Measurements from ENCODE around the gene CRISPLD2.

CRISPLD2 gene

DNA sequence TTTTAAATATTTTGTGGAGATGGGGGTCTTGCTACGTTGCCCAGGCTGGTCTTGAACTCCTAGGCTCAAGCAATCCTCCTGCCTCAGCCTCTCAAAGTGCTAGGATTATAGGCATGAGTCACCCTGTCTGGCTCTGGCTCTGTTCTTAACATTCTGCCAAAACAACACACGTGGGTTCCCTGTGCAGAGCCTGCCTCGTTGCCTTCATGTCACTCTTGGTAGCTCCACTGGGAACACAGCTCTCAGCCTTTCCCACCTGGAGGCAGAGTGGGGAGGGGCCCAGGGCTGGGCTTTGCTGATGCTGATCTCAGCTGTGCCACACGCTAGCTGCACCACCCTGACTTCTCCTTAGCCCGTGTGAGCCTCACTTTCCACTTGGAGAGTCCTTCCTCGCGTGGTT, 19.3 kb downstream of the CRISPLD2 start:
- no peaks in the 10 kb centered on the region for H3K4me1 Mint-ChIP-seq
- H3K36me3 Mint-ChIP-seq, result no peaks in the 10 kb centered on the region
- DNase-seq (ENCODE audit: low spot score in 2 of 2), result no peak
- no peak overlapping the region for H3K4me3 Mint-ChIP-seq
- H3K27ac Mint-ChIP-seq, result no peak overlapping the region
- H3K9me3 Mint-ChIP-seq, result no peaks in the 10 kb centered on the region
- ATAC-seq, result no peak

DNA sequence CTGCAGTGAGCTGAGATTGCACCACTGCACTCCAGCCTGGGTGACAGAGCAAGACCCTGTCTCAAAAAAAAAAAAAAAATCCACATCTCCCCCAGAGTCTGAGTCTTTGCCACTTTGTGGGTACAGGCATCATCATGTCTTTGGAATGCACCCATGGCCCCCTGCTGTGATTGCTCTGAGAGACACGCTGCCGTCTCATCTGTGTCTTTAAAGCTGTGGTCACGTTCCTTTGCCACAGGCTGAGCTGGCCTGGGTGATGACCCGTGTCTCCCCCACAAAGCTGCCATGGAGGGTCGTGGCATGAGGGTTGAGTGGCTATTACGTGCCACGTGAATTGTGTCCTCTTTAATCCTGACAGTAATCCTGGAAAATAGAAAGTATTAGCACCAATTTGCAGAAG, 20.2 kb downstream of the CRISPLD2 start:
- H3K4me3 Mint-ChIP-seq, result no peak overlapping the region
- no peaks in the 10 kb centered on the region for H3K9me3 Mint-ChIP-seq
- ATAC-seq (no peak), DNase-seq (ENCODE audit: low spot score in 2 of 2) (no peak)
- H3K36me3 Mint-ChIP-seq, result no peaks in the 10 kb centered on the region
- no peaks in the 10 kb centered on the region for H3K4me1 Mint-ChIP-seq
- H3K27ac Mint-ChIP-seq, result no peak overlapping the region

DNA sequence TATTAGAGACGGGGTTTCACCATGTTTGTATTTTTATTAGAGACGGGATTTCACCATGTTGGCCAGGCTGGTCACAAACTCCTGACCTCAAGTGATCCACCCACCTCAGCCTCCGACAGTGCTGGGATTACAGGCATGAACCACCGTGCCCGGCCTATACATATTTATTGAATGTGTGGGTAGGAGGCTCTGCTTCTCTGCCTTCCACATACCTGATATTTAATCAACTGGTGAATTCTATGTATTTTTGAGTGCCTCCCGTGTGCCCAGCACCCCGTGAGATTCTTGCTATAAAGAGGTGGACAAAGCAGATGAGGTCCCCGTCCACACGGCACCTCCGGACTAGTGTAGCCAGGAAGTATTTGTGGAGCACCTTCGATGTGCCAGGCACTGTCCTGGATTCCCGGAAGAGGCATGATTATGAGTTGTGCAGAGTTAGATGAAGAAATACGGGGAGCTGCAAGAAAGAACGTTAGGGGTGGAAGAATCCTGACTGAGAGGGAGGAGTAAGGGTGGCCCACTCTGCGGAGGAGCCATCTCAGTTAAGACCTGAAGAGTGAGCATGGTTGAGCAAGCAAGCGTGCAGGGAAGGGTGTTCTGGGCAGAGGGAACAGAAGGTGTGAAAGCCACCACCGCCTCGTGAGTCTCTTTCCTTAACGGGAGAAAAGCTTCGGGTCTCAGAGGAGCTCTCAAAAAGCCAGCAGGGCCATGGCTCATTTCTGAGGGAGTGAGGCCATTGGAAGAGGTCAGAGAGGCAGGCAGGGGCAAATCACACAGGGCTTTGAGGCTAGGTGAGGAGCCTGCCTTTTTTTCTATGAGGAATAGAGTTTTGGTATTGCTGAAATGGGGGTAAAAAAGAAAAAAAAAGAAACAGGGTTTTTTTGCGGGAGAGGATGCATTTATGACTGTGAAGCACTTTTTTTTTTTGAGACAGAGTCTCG, 21.2 kb downstream of the CRISPLD2 start:
- Mint-ChIP-seq H3K36me3 (no peaks in the 10 kb centered on the region), H3K9me3 (no peaks in the 10 kb centered on the region), H3K4me3 (no peak overlapping the region), H3K4me1 (no peaks in the 10 kb centered on the region), H3K27ac (no peak overlapping the region)
- DNase-seq (ENCODE audit: low spot score in 2 of 2) (no peak), ATAC-seq (no peak)

DNA sequence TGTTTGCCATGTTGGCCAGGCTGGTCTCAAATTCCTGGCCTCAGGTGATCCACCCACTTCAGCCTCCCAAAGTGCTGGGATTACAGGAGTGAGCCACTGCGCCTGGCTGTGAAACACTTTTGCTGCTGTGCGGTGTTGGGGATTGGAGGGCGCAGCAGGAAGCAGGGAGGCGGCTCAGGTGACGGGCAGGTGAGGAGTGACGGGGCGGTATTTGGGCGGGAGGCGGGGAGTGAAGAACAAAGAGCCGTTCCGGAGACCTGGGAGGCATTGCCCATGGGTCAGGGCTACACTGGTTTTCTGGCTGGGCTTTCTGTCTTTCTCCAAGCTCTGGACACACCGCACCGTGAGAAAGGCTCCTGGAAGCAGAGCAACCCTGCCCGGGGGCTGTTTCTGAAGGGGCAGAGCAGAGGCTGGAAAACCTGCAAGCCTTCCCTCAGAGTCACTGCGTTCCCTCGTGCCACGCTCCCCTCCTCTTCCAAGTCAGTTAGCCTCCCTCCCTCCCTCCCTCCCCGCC, 22.1 kb downstream of the CRISPLD2 start:
- H3K4me1 Mint-ChIP-seq, result no peaks in the 10 kb centered on the region
- DNase-seq (ENCODE audit: low spot score in 2 of 2) (no peak), ATAC-seq (no peak)
- H3K4me3 Mint-ChIP-seq, result no peak overlapping the region
- H3K27ac Mint-ChIP-seq, result no peak overlapping the region
- H3K9me3 Mint-ChIP-seq, result no peaks in the 10 kb centered on the region
- H3K36me3 Mint-ChIP-seq, result no peaks in the 10 kb centered on the region

DNA sequence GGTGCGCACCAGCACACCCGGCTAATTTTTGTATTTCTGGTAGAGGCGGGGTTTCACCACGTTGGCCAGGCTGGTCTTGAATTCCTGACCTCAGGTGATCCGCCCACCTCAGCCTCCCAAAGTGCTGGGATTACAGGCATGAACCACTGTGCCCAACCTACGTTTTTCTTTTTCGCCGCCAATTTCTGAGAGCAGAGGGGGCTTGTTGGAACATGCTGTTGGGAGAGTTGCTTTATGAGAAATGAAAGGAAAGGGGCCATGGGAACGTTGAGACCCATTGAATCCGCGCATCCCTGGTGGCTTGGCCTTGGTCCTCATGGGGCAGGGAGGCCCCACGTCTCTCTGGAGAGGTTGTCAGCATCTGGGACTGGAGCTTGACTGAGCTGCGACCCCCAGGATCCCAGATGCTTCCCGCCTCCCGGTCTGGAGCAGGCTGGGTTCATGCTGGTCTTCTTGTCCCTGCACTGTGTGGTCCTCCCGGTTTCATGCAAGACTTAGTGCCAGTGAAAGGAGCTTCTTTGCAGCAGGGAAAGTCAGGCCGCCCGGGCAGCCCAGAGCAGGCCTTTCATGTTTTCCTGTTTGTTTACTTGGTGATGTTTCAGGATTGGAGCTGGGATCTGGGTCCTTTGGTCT, 22.8 kb downstream of the CRISPLD2 start:
- H3K9me3 Mint-ChIP-seq, result no peaks in the 10 kb centered on the region
- H3K36me3 Mint-ChIP-seq, result no peaks in the 10 kb centered on the region
- no peak for DNase-seq (ENCODE audit: low spot score in 2 of 2)
- no peak for ATAC-seq
- no peak overlapping the region for H3K27ac Mint-ChIP-seq
- no peak overlapping the region for H3K4me3 Mint-ChIP-seq
- H3K4me1 Mint-ChIP-seq, result no peaks in the 10 kb centered on the region

DNA sequence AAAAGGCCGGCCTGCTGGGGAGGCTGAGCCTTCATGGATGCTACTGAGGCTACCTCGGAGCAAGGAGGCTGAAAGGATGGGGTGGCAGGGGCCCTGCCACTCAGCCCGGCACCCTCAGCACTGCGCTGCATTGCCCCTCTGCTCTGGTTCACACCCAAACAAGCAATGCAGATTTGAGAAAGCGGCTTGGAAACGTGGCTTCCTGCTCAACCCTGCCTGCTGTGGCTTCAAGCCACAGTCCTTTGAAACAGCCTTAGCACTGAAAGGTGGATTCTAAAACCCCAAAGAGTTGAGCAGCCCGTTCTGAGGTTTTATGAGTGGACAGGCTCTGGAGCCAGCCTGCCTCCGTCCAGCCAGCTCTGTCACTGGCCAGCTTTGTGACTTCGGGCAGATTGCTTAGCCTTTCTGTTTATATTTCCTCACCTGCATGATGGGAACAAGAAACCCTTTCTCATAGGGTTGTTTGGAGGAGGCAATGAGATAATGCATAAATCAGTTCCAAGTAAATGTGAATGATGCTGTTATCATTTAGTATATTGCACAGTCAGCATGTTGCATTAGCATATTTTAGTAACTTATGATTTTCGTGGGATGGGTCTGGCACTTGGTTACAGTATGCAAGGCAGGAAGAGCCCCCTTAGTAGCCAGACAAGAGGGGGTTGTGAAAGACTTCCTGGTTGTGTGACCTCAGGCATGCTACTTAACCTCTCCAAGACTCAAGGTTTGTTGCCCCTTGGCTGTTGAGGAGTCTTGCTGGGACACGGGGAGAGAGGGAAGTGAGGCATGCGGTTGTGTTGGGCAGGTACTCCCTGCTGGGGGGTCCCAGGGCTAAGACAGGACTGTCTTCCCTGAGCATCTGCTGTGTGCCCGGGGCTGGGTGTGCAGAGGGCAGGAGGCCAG, 23.6 kb downstream of the CRISPLD2 start:
- H3K4me3 Mint-ChIP-seq, result no peak overlapping the region
- ATAC-seq, result no peak
- DNase-seq (ENCODE audit: low spot score in 2 of 2), result no peak
- H3K27ac Mint-ChIP-seq, result no peak overlapping the region
- no peaks in the 10 kb centered on the region for H3K4me1 Mint-ChIP-seq
- H3K36me3 Mint-ChIP-seq, result no peaks in the 10 kb centered on the region
- no peaks in the 10 kb centered on the region for H3K9me3 Mint-ChIP-seq

DNA sequence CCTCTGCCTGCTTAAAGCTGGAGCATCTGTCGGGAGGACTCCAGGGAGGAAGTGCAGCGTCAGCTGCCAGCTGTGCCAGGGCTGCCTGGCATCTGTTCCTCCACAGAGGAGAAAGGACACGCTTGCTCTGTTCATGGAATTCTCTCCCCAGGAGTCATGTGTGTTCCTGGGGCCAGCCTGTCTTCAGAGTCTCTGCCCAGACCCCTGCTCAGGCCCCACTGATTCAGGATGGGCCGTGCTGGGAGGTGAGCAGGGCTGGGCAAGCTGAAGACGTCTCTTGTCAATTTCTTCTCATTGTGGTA, 24.2 kb downstream of the CRISPLD2 start:
- Mint-ChIP-seq H3K9me3 (no peaks in the 10 kb centered on the region), H3K4me1 (no peaks in the 10 kb centered on the region), H3K27ac (no peak overlapping the region), H3K4me3 (no peak overlapping the region), H3K36me3 (no peaks in the 10 kb centered on the region)
- DNase-seq (ENCODE audit: low spot score in 2 of 2) (no peak), ATAC-seq (no peak)

DNA sequence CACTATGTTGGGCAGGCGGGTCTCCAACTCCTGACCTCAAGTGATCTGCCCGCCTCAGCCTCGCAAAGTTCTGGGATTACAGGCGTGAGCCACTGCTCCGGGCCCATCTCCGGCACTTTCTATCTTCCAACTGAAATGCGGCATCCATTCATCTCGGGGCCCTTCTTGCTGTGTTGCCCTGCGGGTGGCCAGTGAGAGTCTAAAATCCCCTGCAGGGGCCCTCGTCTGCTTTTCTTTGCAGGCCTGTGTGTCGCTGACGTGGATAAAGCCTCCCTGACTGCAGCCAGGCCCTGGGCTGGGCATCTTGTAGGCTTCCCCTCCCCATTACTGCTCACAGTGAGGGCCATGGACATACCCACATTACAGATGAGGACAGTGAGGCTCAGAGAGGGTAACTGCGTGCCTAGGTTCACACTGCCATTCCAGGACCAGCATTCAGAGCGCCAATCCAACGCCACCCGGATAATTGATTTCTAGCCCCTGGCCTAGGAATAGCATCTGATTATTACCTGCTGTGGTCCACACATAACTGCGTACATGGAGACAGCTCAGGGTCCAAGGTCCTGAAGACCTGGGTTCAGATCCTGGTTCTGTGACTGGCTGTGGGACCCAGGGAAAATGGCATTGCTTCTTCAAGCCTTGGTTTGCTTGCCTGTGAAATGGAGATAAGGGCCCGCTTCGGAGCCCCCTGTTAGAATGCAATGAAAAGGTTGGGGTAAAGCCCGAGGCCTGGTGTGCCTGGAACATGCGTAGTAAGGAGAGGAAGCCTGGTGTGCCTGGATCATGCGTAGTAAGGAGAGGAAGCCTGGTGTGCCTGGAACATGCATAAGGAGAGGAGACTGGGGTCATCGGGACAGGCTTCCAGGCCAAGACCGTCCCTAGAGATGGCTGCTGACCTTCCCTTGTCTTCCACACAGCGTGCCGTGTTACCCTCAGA, 25.0 kb downstream of the CRISPLD2 start:
- no peaks in the 10 kb centered on the region for H3K9me3 Mint-ChIP-seq
- H3K27ac Mint-ChIP-seq, result no peak overlapping the region

DNA sequence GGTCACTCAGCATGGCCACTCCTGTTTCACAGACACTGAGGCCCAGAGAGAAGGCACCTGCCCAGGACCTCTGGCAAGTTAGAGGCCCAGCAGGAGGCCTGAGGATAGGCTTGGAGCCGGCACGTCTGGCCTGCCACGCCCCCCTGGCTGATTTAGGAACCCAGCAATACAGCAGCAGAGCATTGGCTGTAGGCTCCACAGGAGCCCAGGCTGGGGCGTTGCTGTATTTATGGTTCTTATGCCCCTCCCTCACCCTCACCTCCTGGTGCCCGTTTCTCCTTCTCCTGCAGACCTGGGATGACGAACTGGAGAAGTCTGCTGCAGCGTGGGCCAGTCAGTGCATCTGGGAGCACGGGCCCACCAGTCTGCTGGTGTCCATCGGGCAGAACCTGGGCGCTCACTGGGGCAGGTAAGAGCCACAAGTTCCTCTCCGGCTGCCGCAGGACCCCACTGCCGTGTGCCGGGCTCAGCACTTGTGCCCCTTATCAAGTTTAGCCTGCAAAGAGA, 25.8 kb downstream of the CRISPLD2 start:
- H3K9me3 Mint-ChIP-seq, result no peaks in the 10 kb centered on the region
- no peak overlapping the region for H3K4me3 Mint-ChIP-seq
- DNase-seq (ENCODE audit: low spot score in 2 of 2), result no peak
- H3K27ac Mint-ChIP-seq, result no peak overlapping the region
- ATAC-seq, result no peak
- H3K36me3 Mint-ChIP-seq, result no peaks in the 10 kb centered on the region
- no peaks in the 10 kb centered on the region for H3K4me1 Mint-ChIP-seq

More for the DNA sequence above, 25.0 kb downstream of the CRISPLD2 start:
- Mint-ChIP-seq H3K4me3 (no peak overlapping the region), H3K4me1 (no peaks in the 10 kb centered on the region), H3K36me3 (no peaks in the 10 kb centered on the region)
- DNase-seq (ENCODE audit: low spot score in 2 of 2), result no peak
- no peak for ATAC-seq

DNA sequence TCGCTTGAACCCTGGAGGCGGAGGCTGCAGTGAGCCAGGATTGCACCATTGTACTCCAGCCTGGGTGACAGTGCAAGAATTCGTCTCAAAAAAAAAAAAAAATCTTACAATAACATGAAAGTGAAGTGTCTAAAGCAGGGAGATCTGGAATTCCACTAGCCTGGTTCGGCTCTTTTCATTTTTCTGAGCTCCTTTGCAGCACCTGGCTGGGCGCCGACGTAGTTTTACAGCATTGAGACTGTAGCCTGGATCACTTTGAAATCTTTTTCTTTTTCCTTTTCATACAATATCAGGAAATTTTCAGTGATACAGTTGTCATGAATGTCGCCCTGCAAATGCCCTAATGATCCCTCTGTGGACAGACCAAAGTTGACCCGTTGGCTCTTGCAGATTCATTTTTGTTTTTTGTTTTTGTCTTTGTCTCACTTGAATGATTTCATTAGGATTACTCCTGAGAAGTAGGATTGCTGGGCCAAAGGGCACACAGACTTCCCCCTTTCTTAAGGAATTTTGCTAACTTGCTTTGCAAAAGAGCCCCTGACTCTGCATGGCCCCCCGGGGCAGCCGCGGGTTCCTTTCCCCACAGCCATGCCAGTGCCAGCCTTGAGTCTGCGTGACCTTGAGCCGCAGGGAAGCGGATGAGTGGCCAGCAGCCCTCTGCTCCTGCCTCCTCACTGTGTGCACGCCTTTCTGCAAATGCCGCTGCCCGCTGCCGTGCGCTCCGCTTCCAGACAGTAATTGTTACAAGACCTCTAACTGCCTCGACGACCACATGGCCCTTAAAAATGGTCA, 28.0 kb downstream of the CRISPLD2 start:
- H3K36me3 Mint-ChIP-seq, result no peaks in the 10 kb centered on the region
- H3K4me1 Mint-ChIP-seq, result no peaks in the 10 kb centered on the region
- no peak overlapping the region for H3K4me3 Mint-ChIP-seq
- DNase-seq (ENCODE audit: low spot score in 2 of 2) (no peak), ATAC-seq (no peak)
- no peaks in the 10 kb centered on the region for H3K9me3 Mint-ChIP-seq
- no peak overlapping the region for H3K27ac Mint-ChIP-seq

DNA sequence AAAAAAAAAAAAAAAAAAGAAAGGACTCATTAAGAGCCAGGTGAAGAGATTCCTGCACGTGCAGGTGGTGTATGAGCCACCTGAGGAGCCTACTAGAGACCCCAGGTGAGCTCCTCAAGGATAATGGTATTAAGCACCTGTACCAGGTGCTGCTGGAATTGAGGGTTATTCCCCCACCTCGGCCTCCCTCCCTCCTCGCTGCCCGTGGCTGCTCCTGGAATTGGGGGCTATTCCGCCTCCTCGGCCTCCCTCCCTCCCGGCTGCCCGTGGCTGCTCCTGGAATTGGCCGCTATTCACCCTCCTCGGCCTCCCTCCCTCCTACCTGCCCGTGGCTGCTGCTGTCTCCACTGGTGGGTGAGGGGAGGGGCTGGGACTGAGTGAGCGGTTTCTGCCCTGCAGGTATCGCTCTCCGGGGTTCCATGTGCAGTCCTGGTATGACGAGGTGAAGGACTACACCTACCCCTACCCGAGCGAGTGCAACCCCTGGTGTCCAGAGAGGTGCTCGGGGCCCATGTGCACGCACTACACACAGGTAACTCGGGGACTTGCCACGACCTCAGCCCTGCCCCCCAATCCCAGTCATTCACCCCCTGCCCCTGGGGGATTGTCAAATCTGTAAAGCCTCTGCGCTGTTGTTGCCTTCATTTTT, 29.3 kb downstream of the CRISPLD2 start:
- Mint-ChIP-seq H3K27ac (no peak overlapping the region), H3K4me1 (no peaks in the 10 kb centered on the region), H3K36me3 (no peaks in the 10 kb centered on the region), H3K4me3 (no peak overlapping the region), H3K9me3 (no peaks in the 10 kb centered on the region)
- DNase-seq (ENCODE audit: low spot score in 2 of 2), result no peak
- no peak for ATAC-seq

DNA sequence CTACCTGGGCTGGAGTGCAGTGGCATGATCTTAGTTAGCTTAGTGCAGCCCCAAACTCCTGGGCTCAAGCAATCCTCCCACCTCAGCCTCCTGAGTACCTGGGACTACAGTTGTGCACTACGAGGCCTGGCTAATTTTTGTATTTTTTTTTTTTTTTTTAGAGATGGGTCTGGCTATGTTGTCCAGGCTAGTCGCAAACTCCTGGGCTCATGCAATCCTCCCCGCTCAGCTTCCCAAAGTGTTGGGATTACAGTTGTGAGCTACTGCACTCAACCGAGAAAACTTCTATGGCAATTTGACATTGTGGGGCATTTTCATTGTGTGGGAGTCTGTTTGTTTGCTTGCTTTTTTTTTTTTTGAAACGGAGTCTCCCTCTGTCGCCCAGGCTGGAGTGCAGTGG, 30.0 kb downstream of the CRISPLD2 start:
- DNase-seq (ENCODE audit: low spot score in 2 of 2), result no peak
- no peak for ATAC-seq
- H3K27ac Mint-ChIP-seq, result no peak overlapping the region
- H3K4me3 Mint-ChIP-seq, result no peak overlapping the region
- H3K36me3 Mint-ChIP-seq, result no peaks in the 10 kb centered on the region
- no peaks in the 10 kb centered on the region for H3K4me1 Mint-ChIP-seq
- no peaks in the 10 kb centered on the region for H3K9me3 Mint-ChIP-seq

DNA sequence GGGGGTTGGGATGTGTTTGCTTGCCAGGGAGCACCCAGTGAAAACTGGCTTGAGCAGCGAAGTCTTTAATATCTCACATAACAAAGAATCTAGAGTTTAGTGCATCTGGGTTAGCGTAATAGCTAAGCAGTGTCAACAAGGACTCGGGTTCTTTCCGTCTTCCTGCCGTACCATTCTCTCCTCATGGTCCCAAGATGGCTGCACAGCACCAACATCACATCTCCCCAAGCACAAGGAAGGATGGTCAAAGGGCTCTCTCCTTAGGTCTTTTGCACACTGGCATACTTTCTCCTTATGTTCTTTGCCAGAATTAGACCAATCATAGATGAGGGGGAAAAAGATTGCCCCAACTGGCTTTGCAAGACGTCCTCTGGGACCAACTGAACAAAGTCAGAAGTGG, 30.9 kb downstream of the CRISPLD2 start:
- no peak for DNase-seq (ENCODE audit: low spot score in 2 of 2)
- no peaks in the 10 kb centered on the region for H3K9me3 Mint-ChIP-seq
- H3K4me1 Mint-ChIP-seq, result no peaks in the 10 kb centered on the region
- no peak overlapping the region for H3K27ac Mint-ChIP-seq
- ATAC-seq, result no peak
- no peak overlapping the region for H3K4me3 Mint-ChIP-seq
- H3K36me3 Mint-ChIP-seq, result no peaks in the 10 kb centered on the region
